NOMO-1 (cell line): Measurements from ENCODE around the gene DSTYK.

Source experiments
- DNase-seq, 2 experiments: peaks; one replicate each; lab custom pipeline; 2025; ENCODE audit not compliant: unreplicated experiment in 2 of 2; lab: John Stamatoyannopoulos, UW

The DSTYK gene

DNA sequence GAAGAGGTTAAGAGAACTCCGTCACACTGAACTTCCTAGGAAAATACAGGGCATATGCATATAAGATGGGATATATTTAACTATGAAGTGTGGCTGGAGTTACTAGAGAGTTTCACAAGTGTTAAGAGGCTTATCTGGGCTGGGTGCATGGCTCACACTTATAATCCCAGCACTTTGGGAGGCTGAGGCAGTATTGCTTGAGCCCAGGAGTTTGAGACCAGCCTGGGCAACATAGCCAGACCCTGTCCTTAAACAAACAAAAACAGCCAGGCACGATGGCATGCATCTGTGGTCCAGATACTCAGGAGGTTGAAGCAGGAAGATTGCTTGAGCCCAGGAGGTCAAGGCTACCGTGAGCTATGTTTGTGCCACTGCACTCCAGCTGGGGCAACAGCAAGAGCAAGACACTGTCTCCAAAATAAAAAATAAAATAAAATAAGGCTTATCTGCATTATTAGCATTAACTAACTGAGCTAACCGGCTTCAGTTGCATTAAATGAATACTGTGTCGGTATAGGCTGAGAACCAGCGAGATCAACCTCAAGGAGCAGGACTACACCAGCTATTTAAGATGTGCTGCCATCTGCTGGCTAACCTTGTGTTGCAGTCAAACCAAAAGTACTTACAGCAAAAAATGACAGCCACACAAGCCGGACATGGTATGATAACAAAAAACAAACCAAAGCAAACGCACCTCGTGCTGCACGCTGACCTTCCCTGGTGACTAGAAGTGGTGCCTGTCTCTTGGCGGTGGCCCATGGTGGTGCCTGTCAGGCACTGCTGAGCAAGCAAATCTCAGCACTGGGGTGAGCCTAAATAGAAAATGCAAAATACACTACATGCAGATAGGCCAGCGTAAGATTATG, 70.0 kb downstream of the DSTYK start:
- DNase-seq = peak; percentile 7 to 73

DNA sequence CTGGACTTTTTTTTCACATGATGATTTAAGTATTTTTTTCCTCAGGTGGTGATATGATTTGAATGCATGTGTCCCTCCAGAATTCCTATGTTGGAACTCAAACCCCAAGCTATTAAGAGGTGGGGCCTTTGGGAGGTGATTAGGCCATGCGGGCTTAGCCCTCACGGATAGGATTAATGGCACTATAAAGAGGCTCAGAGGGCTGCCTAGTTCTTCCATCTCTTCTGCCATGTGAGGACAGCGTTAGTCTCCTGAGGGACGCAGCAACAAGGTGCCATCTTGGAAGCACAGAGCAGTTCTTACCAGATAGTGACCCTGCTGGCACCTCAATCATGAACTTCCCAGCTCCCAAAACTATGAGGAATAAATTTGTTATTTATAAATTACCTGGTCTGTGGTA, 71.4 kb downstream of the DSTYK start:
- DNase-seq = no peak

DNA sequence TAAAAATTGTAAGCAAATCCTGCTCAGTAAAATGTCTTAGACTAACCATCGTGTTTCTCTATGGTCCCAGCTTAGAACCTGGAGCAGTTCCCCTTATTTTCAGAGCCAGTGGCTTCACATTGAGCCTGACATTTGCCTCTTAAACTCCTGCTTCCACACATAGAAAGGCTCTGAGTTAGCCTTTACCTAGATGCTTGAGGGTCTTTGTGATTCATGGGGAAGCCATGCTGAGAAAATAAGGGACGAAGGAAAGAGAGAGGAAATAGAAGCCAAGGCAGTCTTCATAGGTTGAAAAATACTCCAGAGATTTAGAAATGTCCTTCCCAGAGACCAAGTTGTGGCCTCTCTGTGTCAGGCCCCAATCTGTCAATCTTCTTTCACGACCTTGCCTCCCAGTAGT, 73.6 kb downstream of the DSTYK start:
- no peak for DNase-seq

DNA sequence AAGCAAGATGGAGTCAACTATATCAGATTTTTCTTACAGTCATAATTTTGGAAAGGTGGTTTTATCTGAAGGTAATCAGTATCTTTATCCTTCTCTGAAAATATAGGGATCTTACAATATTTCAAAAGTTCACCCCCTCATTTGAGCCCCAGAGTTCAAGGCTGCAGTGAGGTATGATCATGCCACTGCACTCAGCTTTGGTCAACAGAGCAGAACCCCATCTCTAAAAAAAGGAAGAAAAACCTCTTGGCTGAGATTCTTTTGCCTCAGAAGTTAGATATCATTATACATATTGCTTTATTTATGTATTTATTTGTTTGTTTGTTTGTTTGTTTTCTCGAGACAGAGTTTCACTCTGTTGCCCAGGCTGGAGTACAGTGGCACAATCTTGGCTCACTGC, 78.2 kb downstream of the DSTYK start:
- no peak for DNase-seq

DNA sequence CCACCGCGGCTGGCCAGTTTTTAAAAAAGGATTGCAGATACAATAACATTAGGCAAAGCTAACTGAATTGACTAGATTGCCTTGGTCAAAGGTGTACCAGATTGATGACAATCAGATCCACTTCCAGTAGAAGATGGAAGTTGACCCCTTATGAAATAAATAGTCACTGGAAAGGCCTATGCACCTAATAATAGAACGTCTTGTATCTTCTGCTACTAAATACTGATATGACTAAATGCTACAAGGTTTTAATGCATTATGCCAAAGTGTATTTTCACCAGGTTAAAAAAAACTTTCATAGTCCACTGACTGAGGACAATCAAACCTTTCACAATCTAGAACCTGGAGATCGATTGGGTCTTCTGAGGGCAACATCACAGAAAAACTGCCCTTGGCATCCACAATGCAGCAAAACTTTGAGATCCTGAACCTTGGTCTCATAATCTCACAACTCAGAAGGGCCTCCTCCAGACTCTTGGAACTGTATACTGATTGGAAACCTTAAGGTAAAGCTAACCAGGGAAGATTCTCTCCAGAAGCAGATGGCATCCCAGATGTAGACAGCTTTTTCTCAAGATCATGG, 82.0 kb downstream of the DSTYK start:
- DNase-seq = no peak

DNA sequence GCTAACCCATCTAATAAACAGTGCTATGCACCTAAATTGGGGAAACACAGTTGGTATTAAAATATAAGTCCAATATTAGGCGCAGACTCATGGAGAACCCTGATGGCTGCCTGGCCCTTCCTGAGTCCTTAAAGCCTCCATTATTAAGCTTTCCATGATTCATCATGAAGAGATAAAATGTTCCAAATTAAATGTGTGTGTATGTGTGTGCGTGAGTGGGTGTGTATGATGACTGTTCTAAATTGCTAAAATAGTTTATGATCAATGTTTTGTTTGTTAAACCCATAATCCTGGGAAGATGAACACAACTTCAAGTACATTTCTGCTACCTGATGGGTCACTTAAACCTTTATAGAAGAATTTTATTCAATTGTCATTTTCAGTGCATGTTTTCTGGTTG, 83.5 kb downstream of the DSTYK start:
- peak in 1 of 2 experiments; percentile 16 for DNase-seq

DNA sequence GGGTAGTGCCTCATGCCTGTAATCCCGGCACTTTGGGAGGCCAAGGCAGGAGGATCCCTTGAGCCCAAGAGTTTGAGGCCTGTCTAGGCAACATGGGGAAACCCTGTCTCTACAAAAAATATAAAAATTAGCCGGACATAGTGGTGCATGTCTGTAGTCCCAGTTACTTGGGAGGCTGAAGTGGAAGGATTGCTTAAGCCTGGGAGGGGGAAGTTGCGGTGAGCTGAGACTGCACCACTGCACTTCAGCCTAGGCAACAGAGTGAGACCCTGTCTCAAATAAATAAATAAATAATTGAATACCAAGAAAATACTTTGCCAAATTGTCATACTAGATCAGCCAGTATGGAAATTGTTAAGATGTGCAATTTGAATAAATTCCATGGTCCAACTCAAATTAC, 83.9 kb downstream of the DSTYK start:
- peak; percentile 47 to 56 for DNase-seq

DNA sequence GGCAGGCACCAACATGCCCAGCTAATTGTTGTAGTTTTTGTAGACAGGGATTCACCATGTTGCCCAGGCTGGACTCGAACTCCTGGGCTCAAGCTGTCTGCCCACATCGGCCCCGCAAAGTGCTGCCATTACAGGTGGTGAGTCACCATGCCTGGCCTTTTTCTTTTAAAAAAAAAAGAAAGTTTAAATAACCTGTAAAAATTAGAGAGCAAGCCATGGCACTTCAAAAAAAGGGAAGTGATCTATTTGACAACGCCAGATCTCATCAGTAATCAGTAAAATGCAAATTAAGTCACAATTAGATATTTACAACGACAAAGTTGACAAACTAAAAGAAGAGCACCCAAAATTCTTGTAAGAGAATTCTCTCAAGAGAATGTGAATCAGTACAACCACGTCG, 86.8 kb downstream of the DSTYK start:
- peak; percentile 57 to 79 for DNase-seq

DNA sequence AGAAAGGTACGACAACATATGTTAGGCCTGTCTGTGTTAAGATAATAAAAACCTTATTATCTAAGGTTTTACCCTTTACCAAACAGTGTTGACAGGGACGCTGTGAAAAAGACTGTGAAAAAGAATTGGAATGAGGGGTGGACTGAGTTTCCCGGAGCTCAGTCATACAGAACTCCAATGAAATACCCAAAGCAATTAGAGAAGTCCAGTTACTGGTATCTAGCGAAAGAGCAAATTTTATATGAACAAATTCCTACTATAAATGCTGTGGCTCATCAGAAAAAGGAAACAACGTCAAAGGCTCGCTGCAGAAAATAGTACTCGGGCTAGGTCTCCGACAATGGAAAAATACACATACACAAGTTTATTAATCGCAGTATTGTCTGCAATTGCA, 89.0 kb downstream of the DSTYK start:
- no peak for DNase-seq

DNA sequence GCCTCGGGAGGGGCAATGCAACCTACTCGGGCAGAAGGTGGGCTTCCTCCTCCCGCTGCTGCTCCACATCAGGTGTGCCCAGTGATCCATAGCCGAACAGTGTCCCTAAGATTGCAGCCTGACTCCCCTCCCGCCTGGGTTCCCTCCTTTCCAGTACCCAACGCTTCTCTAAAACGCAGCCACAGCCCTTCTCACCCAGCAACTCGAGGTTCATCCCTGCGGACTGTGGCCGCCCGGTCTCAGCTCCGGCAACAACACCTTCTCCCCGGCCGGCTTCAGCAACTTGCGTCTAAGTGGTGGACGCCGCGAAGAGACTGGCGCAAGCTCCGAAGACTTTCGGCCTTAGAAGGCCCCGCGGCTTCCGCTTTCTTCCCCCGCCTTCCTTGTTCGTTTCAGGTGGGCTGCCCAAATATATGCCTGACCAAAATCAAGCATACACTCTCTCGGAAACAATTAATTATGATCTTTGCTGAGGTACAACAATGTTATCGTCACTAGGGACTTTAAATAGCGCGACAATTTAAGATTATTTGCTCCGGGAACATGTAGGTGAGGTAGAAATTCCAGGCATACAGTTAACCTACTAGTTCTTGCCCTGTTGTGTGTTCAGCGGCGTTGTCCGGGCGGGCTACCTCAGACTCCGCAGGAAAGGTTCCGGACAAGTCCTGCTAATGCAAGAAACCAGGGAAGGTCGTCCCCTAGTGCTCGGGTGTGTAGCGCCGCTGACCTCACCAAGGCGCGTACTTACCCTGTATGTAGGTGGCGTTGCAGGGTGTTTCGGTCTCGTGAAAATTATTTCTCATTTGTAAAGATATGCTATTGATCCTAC, 89.6 kb downstream of the DSTYK start, which contains the start of gene RBBP5:
Gene RBBP5, minus strand, starts transcription at position 319 of the 829 bp plus-strand sequence. Its CDS starts 105 bp downstream, at position 214.
- peak; percentile 87 to 97 for DNase-seq

DNA sequence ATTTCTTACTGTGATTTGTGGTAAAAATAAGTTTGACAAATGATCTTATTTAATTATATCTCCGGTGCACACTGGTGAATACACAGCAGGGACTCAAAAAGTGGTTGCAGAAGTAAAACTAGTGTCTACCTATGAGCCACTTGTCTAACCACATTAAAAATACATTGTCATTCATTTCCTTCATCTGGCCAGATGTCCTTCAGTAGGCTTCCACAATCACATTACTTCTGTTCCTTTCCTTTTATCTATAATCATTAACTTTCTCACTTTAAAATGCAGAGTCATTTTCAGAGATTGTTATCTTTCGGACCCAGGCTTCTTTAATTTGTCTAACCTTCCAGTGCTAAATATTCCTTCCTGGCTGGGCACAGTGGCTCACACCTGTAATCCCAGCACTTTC, 92.8 kb downstream of the DSTYK start:
- no peak for DNase-seq

DNA sequence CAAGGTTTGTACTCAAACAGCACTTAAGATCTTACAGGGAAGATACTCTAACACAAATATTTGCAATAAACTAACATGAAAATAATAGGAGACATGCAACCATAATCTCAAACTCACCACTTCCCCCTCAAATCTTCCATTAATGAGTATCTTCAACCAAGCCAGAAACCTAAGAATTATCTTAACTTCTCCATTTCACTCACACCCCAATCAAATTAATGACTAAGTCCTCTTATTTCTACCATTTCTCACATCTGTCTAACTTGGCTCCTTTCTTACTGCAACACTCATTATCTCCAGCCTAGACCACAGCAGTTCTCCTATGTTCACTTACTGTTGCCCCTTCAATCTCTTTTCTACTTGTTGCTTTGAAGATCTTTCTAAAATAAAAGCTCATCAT, 100.1 kb downstream of the DSTYK start:
- no peak for DNase-seq

DNA sequence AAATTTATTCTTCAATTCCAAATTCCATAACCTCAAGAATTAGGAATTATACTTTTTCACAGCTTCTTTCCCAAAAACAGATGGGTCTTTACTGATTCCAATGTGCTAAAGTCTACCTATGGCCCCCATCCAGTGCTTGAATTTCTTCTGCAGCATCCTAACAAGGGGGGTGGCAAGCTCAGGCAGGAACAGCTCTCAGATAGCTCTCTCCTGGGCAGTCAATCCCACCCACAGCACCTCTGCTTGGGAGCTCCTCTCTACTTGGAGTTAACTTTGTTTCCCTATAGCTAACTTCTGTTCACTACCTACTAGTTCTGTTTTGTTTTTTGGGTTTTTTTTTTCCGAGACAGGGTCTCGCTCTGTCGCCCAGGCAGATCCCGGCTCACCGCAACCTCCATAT, 101.8 kb downstream of the DSTYK start:
- DNase-seq = no peak

DNA sequence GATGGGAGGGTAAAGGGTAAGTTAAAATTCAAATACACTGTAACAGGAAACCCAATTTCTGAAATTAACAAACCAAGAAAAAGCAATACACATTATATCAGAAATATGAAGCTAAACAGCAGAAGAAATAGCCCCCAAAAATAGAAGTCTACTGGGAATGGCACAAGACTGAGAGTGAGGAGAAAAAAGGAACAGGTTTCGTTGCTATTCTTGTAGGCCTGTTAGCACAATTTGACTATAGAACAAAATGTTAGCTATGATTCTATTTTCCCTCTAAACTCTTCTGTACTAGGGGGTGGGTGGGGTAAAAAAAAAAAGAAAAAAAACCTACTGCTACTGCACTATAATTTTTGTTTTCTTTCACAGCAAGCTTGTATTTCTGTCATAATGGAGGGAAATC, 102.2 kb downstream of the DSTYK start:
- DNase-seq = no peak

DNA sequence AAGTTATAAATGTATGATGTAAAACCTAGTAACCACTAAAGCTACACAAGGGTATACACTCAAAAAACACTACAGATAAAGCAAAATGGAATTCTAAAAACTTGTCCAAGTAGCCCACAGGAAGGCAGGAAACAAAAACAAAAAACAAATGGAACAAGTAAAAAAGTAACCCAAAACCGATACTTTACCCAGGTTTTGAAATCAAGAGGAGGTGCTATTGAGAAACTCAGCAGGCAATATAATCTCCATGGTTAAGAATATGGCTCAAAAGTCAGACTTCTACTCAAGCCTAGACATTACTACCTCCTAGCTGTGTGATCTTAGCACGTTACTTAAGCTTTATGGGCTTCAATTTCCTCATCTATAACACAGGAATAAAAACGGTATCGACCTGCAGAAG, 103.0 kb downstream of the DSTYK start:
- no peak for DNase-seq

DNA sequence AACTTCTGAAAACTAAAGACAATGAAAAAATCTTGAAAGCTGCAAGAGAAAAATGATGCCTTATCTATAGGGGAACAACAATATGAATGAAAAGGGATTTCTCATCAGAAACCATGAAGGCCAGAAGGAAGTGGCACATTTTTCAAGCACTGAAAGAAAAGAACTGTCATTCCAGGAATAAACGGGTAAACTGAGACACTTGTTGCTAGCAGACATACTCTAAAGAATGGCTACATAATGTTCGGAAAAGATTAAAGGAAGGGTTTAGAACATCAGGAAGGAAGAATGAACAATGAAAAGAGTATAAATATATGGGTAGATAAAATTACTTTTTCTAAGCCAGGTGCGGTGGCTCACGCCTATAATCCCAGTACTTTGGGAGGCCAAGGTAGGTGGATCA, 104.2 kb downstream of the DSTYK start:
- no peak for DNase-seq

DNA sequence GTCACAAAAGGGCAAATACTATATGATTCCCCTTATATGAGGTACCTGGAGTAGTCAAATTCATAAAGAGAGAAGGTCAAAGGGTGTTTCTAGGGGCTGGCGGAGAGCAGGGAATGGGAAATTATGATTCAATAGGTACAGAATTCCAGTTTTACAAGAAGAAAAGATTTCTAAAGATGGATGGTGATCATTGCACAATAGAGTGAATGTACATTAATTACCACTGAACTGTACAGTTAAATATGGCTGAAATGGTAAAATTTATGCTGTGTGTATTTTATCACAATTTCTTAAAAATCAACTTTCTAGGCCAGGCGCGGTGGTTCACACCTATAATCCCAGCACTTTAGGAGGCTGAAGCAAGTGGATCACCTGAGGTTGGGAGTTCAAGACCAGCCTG, 109.1 kb downstream of the DSTYK start:
- no peak for DNase-seq

DNA sequence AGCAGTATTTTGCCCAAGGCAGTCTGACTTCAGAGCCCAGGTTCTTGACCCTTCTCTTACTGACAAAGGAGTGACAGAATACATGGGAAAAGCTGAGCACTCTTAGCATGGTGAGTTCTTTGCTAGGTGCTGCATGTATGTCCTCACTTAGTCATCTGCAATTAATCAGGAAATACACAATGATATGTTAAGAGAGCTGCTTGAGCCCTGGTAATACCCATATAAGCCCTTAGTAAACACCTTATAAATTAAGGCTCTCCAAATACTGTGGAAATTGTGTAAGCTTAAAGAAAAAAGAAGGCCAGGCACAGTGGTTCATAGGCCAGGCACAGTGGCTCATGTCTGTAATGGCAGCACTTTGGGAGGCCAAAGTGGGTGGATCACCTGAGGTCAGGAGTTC, 113.3 kb downstream of the DSTYK start:
- no peak for DNase-seq

DNA sequence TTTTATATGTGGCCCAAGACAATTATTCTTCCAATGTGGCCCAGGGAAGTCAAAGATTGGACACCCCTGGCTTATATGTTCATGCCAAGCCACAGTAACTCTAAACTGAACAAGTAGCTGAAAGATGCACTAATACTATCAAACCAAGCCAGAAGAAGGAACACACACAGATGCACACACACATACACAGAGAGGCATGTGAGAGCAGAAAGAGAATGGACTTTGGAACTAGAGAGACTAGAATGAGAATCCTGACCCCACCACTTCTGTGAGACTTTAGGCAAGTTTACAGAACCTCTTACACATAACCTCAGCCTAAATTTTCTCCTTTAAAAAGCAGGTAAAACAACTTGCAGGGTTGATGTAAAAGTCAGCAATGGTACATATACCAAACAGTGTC, 116.1 kb downstream of the DSTYK start:
- no peak for DNase-seq
